ENCODE data around the gene FMN1. TPM values are rescaled to one million over a fixed set of nuclear protein-coding genes. Genes with fewer than 3 reads are reported as not detected.

Gene FMN1
- total RNA-seq, 1 experiment from 2014 or later = 2.4 TPM

- ATAC-seq (no peak), DNase-seq (no peak)
- no TSS peak for BruUV-seq (replicated peaks)
- Histone ChIP-seq H3K4me3 (ENCODE audit: low read length) (no peak overlapping the region), H3K79me2 (ENCODE audit: low read length) (no peaks in the 10 kb centered on the region), H3K9me2 (replicated peaks; ENCODE audit: low read length) (no peaks in the 10 kb centered on the region), H3K4me2 (ENCODE audit: low read length) (no peak overlapping the region), H3K4me1 (ENCODE audit: insufficient read depth, low read length) (0 out of 2 replicates have a peak, but pooled peaks cover 3% of the 10 kb centered on the region), H3K27ac (ENCODE audit: low read length) (no peak overlapping the region), H3K9ac (ENCODE audit: low read length) (no peak overlapping the region), H2AFZ (ENCODE audit: low read length) (no peak overlapping the region), H3K27me3 (ENCODE audit: low read length) (no peaks in the 10 kb centered on the region), H3K9me3 (ENCODE audit: low read length) (no peaks in the 10 kb centered on the region), H4K20me1 (ENCODE audit: low read length) (no peaks in the 10 kb centered on the region), H3K36me3 (ENCODE audit: low read depth, low read length) (no peaks in the 10 kb centered on the region), H3F3A (ENCODE audit: low read length, unreplicated experiment) (no peaks in the 10 kb centered on the region)
- no peak for TF ChIP-seq EZH2phosphoT487 (IDR thresholded peaks at IDR 0.05; ENCODE audit: borderline replicate concordance, low read length)
- TF ChIP-seq EZH2 (IDR thresholded peaks at IDR 0.05; ENCODE audit: low read length, unreplicated experiment) = no peak
- TF ChIP-seq CTCF (conservative IDR thresholded peaks at IDR 0.05; ENCODE audit: low read depth, low read length) = no peak
- ChIA-PET POLR2A (ENCODE audit: unreplicated experiment) (no interaction called here), CTCF (no interaction called here)
- intact Hi-C loops (cut with micrococcal nuclease) = loop anchor here (5.0 kb wide), 1 partner anchor 149 kb away; no protein-coding TSS in a partner anchor
Observed at GRCh38 chr15:32991619-32992111, 202.8 kb downstream of the FMN1 start.

- Histone ChIP-seq H3K79me2 (ENCODE audit: low read length) (no peaks in the 10 kb centered on the region), H2AFZ (ENCODE audit: low read length) (no peak overlapping the region), H3K9me3 (ENCODE audit: low read length) (no peaks in the 10 kb centered on the region), H3K36me3 (ENCODE audit: low read depth, low read length) (no peaks in the 10 kb centered on the region), H3K9me2 (replicated peaks; ENCODE audit: low read length) (no peaks in the 10 kb centered on the region), H3K4me1 (ENCODE audit: insufficient read depth, low read length) (0 out of 2 replicates have a peak, but pooled peaks cover 3% of the 10 kb centered on the region), H3K9ac (ENCODE audit: low read length) (no peak overlapping the region), H3K4me3 (ENCODE audit: low read length) (no peak overlapping the region), H3K4me2 (ENCODE audit: low read length) (no peak overlapping the region), H4K20me1 (ENCODE audit: low read length) (no peaks in the 10 kb centered on the region), H3F3A (ENCODE audit: low read length, unreplicated experiment) (no peaks in the 10 kb centered on the region), H3K27me3 (ENCODE audit: low read length) (no peaks in the 10 kb centered on the region), H3K27ac (ENCODE audit: low read length) (no peak overlapping the region)
- no TSS peak for BruUV-seq (replicated peaks)
- no peak for TF ChIP-seq EZH2 (IDR thresholded peaks at IDR 0.05; ENCODE audit: low read length, unreplicated experiment)
- no peak for TF ChIP-seq CTCF (conservative IDR thresholded peaks at IDR 0.05; ENCODE audit: low read depth, low read length)
- no peak for TF ChIP-seq EZH2phosphoT487 (IDR thresholded peaks at IDR 0.05; ENCODE audit: borderline replicate concordance, low read length)
- POLR2A ChIA-PET (ENCODE audit: unreplicated experiment) = no interaction called here
- intact Hi-C loops (cut with micrococcal nuclease) = loop anchor here (5.0 kb wide), 1 partner anchor 148 kb away; no protein-coding TSS in a partner anchor
- DNase-seq (no peak), ATAC-seq (no peak)
- CTCF ChIA-PET = no interaction called here
Observed at GRCh38 chr15:32990071-32990470, 204.4 kb downstream of the FMN1 start.

- no peak overlapping the region for H3K9ac ChIP-seq (ENCODE audit: low read length)
- H3K27ac ChIP-seq (ENCODE audit: low read length) = no peak overlapping the region
- no TSS peak for BruUV-seq (replicated peaks)
- no peak for DNase-seq
- no peaks in the 10 kb centered on the region for H3K36me3 ChIP-seq (ENCODE audit: low read depth, low read length)
- no peaks in the 10 kb centered on the region for H3K9me2 ChIP-seq (replicated peaks; ENCODE audit: low read length)
- H4K20me1 ChIP-seq (ENCODE audit: low read length) = no peaks in the 10 kb centered on the region
- ChIA-PET CTCF (no interaction called here), POLR2A (ENCODE audit: unreplicated experiment) (no interaction called here)
- no peaks in the 10 kb centered on the region for H3K4me1 ChIP-seq (ENCODE audit: insufficient read depth, low read length)
- ATAC-seq = no peak
- TF ChIP-seq CTCF (conservative IDR thresholded peaks at IDR 0.05; ENCODE audit: low read depth, low read length) (no peak), EZH2 (IDR thresholded peaks at IDR 0.05; ENCODE audit: low read length, unreplicated experiment) (no peak), EZH2phosphoT487 (IDR thresholded peaks at IDR 0.05; ENCODE audit: borderline replicate concordance, low read length) (no peak)
- intact Hi-C loops (cut with micrococcal nuclease) = no loop called here
- no peaks in the 10 kb centered on the region for H3F3A ChIP-seq (ENCODE audit: low read length, unreplicated experiment)
- no peak overlapping the region for H3K4me3 ChIP-seq (ENCODE audit: low read length)
- H3K27me3 ChIP-seq (ENCODE audit: low read length) = no peaks in the 10 kb centered on the region
- H2AFZ ChIP-seq (ENCODE audit: low read length) = no peak overlapping the region
- H3K79me2 ChIP-seq (ENCODE audit: low read length) = no peaks in the 10 kb centered on the region
- no peak overlapping the region for H3K4me2 ChIP-seq (ENCODE audit: low read length)
- no peaks in the 10 kb centered on the region for H3K9me3 ChIP-seq (ENCODE audit: low read length)
Observed at GRCh38 chr15:32987067-32987466, 207.4 kb downstream of the FMN1 start.

All from PC-3 (cell line).